Tibial artery (tissue), 4 donors: ENCODE results near the gene TXNDC17.

ENCODE experiments used
- DNase-seq, 2 donors: peaks; one replicate each; pipeline ENCODE4 v3.0.0-alpha.2; 2019
- H3K27ac ChIP-seq, 2 donors: fragments of 200-600 bp; sonication (generic) in 1 of 2; 1 replicate in 1 of 2; 2 replicates in 1 of 2; pipeline ENCODE4 v1.5.1; 2018 to 2019; ENCODE audit warnings: mild to moderate bottlenecking in 1 of 2
- H3K27me3 ChIP-seq, 2 donors: fragments of 200-600 bp; sonication (generic) in 1 of 2; one replicate each; pipeline versions ENCODE4 v1.5.1 to v1.6.0; 2016 to 2019
- H3K36me3 ChIP-seq, 3 donors: fragments of 200-600 bp; sonication (generic) in 2 of 3; one replicate each; pipeline ENCODE4 v1.5.1; 2016 to 2019; ENCODE audit warnings: mild to moderate bottlenecking in 2 of 3
- H3K4me1 ChIP-seq, 4 donors: fragments of 200-600 bp; sonication (generic) in 2 of 4; 1 replicate in 3 of 4; 2 replicates in 1 of 4; pipeline ENCODE4 v1.5.1; 2016 to 2019
- H3K4me3 ChIP-seq, 2 donors: fragments of 200-600 bp; sonication (generic) in 1 of 2; 1 replicate in 1 of 2; 2 replicates in 1 of 2; pipeline ENCODE4 v1.5.1; 2018 to 2019; ENCODE audit warnings: mild to moderate bottlenecking in 2 of 2
- H3K9me3 ChIP-seq, 3 donors: fragments of 200-600 bp; sonication (generic) in 1 of 3; one replicate each; pipeline ENCODE4 v1.5.1; 2016 to 2019
- intact Hi-C: fragments of 100-400 bp; cut with DNase I; formaldehyde crosslinking; loops from one replicate; pipeline ENCODE4 v1.15.0; 2023; ENCODE audit warnings: low total_unique reads
- TF ChIP-seq, protein P1 (sequence below), 2 experiments: fragments of 200-600 bp in 1 of 2; fragments of 450-650 bp in 1 of 2; IDR thresholded peaks; one replicate each; pipeline ENCODE4 v1.5.1; 2017 to 2019; ENCODE audit warnings: antibody characterized with exemption in 2 of 2, mild to moderate bottlenecking in 1 of 2, moderate library complexity in 1 of 2

The TXNDC17 gene

DNA sequence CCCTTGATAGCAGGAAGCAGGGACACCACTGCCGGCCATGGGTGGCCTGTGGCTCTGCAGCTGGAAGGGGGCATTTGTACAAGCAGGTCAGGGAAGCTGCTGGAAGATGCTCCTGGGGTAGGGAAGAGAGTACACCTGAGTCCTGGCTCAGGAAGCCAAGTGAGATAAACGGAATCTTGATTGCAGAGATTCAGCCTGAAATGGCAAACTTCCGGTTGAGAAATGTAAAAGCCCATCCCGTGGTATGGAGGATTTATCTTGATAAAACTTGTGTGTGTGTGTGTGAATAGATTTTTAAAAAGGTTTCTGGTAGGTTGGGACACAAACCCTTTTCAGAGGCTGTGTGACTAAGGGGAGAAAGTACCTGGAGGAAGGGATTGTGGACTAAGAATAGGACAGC is 40.3 kb downstream of the TXNDC17 start:
- no peak overlapping the region for H3K27ac ChIP-seq
- H3K27me3 ChIP-seq = peaks cover 0 to 42% of the 10 kb centered on the region in 2 donors
- no peaks in the 10 kb centered on the region for H3K36me3 ChIP-seq
- intact Hi-C loops = no loop called here
- no peaks in the 10 kb centered on the region for H3K4me1 ChIP-seq
- TF ChIP-seq, protein P1, sequence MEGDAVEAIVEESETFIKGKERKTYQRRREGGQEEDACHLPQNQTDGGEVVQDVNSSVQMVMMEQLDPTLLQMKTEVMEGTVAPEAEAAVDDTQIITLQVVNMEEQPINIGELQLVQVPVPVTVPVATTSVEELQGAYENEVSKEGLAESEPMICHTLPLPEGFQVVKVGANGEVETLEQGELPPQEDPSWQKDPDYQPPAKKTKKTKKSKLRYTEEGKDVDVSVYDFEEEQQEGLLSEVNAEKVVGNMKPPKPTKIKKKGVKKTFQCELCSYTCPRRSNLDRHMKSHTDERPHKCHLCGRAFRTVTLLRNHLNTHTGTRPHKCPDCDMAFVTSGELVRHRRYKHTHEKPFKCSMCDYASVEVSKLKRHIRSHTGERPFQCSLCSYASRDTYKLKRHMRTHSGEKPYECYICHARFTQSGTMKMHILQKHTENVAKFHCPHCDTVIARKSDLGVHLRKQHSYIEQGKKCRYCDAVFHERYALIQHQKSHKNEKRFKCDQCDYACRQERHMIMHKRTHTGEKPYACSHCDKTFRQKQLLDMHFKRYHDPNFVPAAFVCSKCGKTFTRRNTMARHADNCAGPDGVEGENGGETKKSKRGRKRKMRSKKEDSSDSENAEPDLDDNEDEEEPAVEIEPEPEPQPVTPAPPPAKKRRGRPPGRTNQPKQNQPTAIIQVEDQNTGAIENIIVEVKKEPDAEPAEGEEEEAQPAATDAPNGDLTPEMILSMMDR (IDR thresholded peaks at IDR 0.05) = no peak
- no peak for DNase-seq
- H3K9me3 ChIP-seq = no peaks in the 10 kb centered on the region
- H3K4me3 ChIP-seq = no peak overlapping the region

DNA sequence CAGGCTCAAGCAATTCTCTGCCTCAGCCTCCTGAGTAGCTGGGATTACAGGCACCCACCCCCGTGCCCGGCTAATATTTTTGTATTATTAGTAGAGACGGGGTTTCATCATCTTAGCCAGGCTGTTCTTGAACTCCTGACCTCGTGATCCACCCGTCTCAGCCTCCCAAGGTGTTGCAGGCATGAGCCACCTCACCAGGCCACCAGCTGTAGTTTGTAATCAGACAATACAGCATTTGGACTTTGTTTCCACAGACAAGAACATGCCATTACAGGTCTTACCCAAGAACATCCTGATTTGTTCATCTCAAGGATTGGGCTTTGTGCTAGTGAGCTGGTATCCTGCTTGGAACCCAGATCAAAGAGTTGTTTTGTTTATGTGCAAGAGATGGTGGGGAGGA is 40.8 kb downstream of the TXNDC17 start:
- intact Hi-C loops = no loop called here
- Histone ChIP-seq H3K4me3 (no peak overlapping the region), H3K27me3 (peaks cover 0 to 41% of the 10 kb centered on the region in 2 donors), H3K4me1 (no peaks in the 10 kb centered on the region), H3K27ac (no peak overlapping the region), H3K36me3 (no peaks in the 10 kb centered on the region), H3K9me3 (no peaks in the 10 kb centered on the region)
- TF ChIP-seq, protein P1 (IDR thresholded peaks at IDR 0.05) = no peak
- no peak for DNase-seq

DNA sequence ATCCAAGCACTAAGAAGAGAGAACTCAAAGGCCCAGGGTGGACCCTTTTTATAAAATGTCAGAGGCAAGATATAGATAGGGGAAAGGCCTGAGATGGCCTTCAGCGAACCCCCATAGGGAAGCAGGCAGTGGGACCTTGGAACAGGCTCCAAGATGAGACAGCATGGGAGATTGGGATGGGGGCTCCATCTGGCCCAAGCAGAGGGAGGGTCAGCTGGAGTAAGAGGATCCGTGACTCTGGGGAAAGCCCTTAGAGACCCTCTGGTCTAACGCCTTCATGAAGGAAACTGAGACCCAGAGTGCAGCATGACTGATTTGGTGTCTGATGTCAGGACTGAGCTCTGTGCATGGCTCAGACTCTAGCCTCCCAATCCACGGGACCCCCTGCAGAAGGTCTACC is 41.5 kb downstream of the TXNDC17 start:
- H3K4me3 ChIP-seq = no peak overlapping the region
- no peaks in the 10 kb centered on the region for H3K36me3 ChIP-seq
- TF ChIP-seq, protein P1 (IDR thresholded peaks at IDR 0.05) = no peak
- H3K9me3 ChIP-seq = no peaks in the 10 kb centered on the region
- no peaks in the 10 kb centered on the region for H3K4me1 ChIP-seq
- intact Hi-C loops = no loop called here
- DNase-seq = no peak
- peaks cover 0 to 38% of the 10 kb centered on the region in 2 donors for H3K27me3 ChIP-seq
- no peak overlapping the region for H3K27ac ChIP-seq

DNA sequence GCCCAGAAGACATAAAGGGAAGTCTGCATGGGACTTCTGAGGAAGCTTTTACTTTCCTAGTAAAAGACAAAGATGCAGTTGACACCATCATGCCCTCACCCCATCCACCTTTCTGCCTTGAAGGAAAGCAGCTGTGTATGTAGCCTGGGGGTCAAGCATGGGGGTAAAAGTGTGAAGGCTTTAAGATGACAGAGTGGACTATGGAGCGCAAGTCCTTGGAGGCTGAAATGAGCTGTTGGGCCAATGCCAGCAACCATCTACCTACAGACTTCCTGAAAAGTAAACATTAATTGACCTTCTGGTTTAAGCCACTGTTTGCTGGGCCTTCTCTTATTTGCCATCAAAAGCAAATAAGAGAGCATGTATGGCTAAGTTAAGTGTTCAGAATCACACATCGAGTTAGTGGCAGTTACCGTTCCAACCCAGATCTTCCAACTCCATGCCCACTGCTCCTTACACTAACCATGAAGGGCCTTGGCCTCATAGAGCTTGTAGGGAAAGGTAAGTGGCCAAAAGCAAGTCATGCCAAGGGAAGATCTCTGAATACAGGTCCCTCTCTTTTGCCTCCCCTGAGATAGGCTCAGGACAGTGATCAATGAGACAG is 42.3 kb downstream of the TXNDC17 start:
- Histone ChIP-seq H3K9me3 (no peaks in the 10 kb centered on the region), H3K36me3 (no peaks in the 10 kb centered on the region), H3K27ac (no peak overlapping the region), H3K27me3 (peaks cover 0 to 33% of the 10 kb centered on the region in 2 donors), H3K4me1 (no peaks in the 10 kb centered on the region), H3K4me3 (no peak overlapping the region)
- intact Hi-C loops = no loop called here
- DNase-seq = no peak
- TF ChIP-seq, protein P1 (IDR thresholded peaks at IDR 0.05) = no peak

DNA sequence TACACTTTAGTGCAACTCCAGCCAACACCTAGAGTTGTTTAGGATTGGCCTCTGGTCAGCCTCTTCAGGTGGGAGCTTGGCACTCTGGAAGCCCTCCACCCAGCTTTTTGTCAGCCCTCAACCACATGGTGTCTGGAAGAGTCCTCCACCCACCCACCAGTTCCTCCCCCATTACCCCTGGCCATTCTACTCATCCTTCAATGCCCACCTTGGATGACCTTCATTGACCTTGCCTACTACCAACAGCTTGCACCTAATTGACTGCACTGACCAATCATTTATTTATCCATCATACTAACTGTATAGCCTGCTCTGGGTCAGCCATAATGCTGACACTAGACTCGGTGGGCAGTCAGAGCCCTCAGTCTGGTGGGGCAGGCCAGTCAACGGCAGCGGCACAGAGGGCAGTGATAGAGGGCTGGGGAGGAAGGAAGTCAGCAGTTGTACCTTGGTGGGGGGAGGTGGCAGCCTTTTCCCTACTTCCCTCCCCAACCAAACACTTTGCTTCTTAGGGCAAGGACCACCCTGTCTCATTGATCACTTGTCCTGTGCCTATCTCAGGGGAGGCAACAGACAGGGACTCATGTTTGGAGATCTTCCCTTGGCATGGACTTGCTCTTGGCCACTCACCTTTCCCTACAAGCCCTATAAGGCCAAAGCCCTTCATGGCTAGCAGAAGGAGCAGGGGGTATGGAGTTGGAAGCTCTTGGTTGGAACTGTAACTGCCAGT is 43.0 kb downstream of the TXNDC17 start:
- Histone ChIP-seq H3K4me1 (no peaks in the 10 kb centered on the region), H3K36me3 (no peaks in the 10 kb centered on the region), H3K27me3 (peaks cover 0 to 30% of the 10 kb centered on the region in 2 donors), H3K9me3 (no peaks in the 10 kb centered on the region), H3K4me3 (no peak overlapping the region), H3K27ac (no peak overlapping the region)
- intact Hi-C loops = no loop called here
- no peak for DNase-seq
- TF ChIP-seq, protein P1 (IDR thresholded peaks at IDR 0.05) = no peak
